ENCODE results near the gene NOD2.

Gene NOD2

DNA sequence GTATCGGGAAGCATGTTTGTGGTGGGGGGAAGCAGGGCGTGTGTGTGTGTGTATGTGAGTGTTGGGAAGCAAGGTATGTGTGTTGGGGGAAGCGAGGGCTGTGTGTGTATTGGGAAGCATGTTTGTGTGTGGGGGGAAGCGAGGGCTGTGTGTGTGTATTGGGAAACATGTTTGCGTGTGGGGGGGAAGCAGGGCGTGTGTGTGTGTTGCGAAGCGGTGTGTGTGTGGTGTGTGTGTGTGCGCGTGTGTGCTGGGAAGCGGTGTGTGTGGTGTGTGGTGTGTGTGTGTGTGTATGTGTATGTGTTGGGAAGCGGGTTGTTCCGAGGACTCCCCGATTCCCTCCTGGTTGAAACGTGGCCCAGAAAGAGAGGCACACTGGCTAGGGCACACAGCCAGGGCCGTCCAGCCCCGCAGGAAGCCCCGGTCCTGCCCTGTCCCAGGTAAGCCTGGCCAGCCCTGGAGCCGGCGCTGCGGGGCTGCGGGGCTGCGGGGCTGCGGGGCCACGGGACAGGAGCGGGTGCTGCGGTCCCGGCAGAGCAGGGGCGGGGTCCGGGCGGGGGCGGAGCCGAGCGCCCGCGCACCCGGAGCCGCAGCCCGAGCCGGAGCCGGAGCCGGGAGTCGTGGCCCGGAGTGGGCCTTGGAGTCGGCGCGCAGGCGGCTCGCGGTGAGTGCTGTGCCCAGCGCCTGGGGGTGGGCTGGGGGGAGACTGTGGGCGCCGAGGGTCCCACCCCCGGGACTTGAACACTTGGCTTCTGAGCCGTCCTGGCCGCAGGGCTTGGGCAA lies at the start of gene NOD2:
Gene NOD2, plus strand, starts transcription at position 608 of the 783 bp plus-strand sequence. CDS start 5,890 bp downstream, outside the sequence.
- no peak for DNase-seq

DNA sequence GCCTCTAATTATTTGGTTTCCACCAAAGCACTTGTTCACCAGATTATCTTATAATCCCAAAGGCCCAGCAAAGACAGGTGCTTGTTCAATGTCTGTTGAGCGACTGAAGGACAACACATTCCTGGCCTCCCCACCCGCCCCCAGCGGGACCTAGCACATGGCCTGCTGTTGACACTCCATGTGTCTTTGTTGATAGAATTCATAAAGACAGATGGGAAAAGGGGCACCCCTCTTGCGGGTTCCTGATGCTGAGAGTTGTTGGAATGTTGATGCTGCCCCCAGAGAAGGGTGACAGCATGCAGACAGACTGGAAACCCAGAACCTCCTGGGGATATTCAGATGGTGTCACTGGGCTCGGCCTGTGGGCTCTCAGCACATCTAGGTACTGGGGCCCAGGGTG lies 49.2 kb upstream of the NOD2 start:
- DNase-seq = no peak

DNA sequence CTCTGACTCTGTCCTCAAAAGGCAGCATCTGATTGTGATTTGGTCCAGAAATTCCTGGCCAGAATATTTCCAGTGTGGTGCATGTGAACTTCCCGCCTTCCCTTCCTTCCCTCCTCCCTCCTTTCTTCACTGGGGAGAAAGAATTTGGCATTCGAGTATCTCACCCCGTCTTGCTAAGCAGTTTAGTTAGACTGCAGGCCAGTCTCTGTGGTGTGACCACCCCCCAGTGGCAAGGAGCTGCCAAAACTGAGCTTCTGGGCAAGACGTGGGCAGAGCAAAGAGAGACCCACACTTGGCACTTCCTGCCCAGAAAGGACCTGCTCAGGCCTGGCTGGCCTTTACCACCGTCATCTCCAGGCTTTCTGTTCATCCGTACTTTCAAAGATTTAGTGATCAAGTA lies 48.7 kb upstream of the NOD2 start:
- peak; percentile 47 for DNase-seq

DNA sequence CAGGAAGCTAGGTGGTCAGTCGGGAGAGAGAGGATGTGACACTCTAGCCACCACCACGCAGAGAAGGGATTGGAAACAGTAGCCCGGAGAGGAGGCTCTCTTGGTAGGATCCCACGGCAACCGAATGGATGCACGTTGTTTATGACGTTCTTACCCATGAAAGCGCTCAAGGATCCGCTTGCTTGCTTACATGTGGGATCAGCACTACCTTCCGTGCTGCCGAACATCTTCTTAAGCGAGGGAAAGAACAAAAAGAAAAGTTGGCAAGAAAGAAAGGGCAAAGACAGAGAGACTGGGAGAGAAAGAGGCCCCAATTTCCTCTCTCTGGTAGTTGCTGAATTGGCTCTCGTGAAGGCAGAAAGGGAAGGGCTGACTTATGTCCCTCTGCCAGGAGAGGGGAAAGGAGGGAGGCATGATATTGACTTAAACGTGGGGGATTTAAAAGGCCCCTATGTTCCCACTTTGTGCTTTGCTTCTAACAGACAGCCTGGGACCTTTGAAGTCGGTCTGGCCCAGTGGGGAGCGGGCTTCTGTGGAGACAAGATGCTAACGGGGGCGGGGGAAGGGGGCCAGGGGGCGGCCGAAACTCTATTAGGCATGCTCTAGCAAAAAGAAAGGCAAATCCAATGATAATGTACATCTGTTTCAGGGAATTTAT lies 47.7 kb upstream of the NOD2 start:
- DNase-seq = no peak

DNA sequence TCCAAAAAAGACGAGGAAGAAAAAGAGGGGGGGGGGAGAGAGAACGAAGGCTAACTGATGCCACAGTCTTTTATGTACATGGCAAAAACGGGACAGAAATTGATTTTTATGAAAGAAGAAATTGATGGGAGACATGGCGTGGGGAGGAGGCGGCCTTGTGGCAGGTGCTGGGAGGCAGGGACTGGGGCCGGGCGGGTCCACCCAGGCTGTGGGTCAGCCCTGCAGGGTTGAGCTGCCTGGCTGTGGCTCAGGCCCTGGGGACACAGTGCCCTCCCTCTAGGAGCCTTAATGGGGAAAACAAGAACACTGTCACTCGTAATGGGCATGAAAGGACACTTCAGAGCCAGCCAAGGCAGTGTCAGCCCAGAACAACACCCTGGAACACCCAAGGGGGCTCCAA lies 47.1 kb upstream of the NOD2 start:
- DNase-seq = no peak

DNA sequence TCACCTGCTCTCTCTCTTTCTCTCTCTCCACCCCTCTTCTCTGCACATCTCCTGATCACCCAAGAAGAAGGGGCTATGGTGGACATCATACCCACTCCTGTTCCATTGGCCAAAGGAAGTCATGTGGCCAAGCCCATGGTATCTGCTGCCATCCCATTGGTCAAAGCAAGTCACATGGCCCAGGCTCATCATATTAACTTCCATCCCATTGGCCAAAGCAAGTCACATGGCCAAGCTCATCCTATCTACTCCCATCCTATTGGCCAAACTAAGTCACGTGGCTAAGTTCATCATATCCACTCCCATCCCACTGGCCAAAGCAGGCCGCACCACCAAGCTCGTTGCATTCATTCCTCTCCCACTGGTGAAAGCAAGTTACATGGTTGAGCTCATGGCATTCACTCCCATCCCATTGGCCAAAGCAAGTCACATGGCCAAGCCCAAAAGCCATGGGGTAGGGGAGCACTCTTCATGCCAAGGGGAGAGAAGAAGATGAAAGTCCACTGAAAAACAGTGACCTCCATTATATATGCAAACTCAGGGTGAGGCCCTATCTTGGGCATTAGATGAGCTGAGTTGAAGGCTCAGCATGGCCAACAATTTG lies 41.5 kb upstream of the NOD2 start:
- no peak for DNase-seq

DNA sequence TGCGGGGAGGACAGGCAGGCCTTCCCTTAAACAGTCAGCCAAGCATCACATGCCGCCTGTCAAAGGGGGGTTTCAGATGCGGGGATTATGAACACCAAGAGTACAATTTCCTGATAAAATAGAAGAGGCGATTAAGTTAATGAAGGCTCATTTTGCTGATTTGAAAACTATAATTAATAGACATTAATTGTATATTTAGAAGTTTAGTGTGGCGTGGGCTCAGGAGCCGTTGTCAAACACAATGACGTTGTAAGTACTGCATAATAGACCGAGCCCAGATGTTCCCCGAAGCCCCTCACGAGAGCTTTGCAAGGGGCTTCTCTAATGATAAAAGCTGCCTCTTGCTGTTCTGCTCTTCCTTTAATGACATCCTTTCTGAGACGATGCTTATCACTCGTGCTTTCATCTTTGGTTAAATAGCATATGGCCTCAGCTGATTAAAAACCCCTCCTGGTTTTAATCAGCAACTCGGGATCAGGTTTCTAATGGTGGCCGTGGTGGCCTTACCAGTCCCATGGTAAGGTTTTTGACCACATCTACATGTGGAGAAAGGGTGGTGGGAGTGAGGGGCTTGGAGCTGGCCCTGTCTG lies 40.5 kb upstream of the NOD2 start:
- no peak for DNase-seq

DNA sequence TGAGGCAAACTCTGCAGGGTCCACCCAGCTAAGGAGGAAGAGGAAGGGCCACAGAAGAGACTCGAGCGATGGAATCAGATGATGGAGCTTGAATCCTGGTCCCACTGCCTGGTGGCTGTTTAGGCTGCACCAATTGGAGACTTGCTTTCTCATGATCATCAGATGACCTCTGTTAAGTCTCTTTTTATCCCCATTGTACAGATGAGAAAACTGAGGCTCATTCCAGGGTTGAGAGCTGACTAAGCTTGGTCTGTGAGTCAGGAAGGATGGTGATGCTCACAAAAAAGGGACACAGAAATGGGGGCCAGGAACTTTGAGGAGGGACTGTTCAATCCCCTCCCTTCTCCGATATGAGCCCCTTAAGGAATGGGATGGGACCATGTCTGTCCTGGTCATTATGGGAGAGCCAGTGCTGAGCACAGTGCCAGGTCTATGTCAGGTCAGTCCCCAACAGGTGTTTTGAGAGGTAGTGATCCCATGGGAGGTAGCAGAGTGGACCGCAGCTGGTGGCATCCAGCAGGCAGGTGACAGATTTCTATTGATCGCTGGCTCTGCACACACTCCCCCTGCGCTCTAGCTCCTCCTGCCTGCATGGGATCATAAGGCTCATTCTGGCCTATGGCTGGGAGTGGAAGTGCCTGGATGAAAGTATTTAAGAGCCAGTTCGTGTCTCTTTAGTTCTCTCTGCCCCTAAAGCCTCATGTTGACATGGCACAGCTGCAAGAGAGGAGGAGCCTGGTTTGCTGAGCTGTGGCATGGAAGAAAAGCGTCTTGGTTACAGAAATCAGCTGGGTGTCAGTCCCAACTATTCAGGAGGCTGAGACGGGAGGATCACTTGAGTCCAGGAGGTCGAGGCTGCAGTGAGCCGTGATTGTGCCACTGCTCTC lies 39.5 kb upstream of the NOD2 start:
- DNase-seq = no peak

DNA sequence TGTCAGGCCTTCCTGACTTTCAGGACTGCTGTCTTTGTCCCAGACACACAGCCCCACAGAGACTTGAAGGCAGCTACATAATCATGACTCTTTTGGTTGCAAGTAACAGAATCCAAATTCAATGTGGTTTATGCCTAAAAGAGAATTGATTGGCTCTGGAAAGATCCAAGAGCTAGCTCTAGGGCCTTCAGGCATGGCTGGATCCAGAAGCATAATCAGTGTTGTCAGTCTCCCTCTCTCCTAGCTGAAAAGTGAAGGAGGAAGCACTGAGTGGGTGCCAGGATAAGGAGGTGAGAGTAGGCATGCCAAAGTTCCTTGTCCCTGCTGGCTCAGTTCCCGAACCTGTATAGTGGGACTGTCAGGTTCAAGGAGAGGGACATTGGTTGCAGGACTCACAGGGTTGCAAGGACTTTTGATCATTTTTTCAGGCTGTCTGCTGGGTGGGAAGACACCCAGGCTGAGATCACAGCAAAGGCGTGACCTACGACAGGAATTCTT lies 37.8 kb upstream of the NOD2 start:
- DNase-seq = no peak

DNA sequence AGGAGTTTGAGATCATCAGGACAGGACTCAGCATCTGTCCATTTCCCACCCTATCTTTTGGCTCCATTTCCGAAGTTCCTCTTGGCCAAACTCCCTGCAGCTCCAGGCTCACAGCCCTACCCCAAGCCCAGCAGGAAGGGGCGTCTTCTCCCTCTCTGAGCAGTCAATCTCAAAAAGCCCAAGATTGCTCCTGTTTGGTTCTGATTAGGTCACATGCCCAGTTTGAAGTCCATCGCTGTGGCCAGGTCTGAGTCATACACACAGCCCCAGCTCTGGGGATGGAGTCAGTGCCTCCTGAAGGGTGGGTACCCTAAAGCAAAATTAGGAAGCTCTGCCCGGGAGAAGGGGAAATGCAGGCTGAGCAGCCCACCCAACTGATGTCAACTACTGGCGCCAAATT lies 36.2 kb upstream of the NOD2 start:
- DNase-seq = no peak

DNA sequence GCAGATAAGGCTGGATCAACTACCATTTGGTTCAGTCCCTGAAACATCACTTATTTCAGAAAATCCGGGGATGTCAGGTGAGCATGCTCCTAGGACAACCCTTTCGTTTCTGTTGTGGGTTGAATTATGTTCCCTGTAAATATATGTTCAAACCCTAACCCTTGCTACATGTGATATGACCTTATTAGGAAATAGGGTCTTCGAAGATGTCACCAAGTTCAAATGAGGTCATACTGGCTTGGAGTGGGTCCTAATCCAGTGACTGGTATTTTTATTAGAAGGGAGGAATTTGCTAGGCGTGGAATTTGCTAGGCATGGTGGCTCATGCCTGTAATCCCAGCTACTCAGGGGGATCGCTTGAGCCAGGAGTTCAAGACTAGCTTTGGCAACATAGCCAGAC lies 33.6 kb upstream of the NOD2 start:
- DNase-seq = no peak

DNA sequence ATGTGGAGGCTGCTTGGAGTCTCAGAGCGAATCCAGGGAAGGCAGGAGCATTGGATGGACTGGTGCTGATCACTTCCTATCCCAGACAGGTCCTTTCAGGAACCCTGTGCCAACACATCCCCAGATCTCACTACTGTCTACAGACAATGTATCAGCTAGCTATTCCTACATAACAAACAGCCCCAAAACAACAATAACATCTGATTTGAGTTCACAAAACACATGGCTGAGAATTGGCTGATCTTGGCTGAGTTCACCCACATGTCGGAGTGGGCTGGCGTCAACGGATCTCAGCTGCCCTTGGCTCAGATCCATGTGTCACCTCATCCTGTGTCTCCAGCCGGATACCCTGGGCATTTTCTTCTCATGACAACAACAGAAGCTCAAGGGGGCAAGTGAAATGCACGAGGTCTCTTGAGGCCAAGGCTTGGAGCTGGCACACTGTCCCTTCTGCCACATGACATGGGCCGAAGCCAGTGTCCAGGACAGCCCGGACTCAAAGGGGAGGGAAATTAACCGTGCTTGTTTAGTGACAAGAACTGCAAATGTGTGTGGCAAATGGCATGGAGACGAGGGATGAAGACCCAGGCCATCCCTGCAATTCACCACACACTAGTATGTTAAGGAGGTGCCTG lies 31.0 kb upstream of the NOD2 start:
- DNase-seq = no peak

DNA sequence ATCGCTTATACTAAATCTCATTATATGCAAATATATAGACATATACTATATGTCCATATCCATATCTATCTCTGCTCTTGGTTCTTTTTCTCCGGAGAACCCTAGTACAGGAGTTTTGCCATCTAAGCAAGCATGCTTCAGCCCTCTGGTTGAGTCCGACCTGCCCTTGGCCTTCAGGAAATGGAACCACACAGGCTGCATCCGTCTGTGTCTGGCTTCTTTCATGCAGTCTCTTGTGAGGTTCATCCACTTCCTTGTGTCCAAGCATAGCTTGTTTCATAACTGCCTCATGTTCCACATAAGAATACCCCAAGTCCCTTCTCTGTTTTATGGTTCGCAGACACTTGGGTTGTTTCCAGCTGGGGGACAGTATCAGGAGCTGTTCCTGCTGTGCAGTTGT lies 29.1 kb upstream of the NOD2 start:
- DNase-seq = no peak

DNA sequence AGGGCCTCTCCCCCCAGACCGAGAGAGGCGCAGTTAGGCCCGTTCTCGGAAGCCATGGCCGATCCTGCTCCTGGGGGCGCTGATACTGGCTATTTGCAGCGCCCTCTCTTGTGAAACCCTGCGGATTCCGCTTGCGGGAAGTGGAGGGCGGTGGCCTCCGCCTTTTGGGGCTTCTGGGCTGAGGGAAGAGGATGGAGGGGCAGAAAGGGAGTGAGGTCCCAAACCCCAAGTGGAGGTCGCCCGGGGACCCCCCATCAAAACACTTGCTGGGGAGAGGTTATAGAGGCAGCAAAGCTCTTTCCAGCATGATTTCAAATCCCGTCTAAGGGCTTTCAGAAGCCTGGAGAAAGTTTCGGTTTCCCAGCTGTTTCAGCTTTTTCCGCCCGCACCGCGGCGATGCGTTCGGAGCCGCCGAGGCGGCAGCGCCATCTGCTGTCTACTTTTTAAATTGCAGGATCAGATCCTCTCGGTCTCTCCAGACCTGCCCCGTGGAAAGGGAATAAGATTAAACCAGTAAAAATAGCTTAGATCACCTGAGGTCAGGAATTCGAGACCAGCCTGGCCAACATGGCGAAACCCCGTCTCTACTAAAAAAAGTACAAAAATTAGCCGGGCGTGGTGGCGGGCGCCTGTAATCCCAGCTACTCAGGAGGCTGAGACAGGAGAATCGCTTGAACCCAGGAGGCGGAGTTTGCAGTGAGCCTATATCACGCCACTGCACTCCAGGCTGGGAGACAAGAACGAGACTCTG lies 28.1 kb upstream of the NOD2 start:
- DNase-seq = peak; percentile 94

DNA sequence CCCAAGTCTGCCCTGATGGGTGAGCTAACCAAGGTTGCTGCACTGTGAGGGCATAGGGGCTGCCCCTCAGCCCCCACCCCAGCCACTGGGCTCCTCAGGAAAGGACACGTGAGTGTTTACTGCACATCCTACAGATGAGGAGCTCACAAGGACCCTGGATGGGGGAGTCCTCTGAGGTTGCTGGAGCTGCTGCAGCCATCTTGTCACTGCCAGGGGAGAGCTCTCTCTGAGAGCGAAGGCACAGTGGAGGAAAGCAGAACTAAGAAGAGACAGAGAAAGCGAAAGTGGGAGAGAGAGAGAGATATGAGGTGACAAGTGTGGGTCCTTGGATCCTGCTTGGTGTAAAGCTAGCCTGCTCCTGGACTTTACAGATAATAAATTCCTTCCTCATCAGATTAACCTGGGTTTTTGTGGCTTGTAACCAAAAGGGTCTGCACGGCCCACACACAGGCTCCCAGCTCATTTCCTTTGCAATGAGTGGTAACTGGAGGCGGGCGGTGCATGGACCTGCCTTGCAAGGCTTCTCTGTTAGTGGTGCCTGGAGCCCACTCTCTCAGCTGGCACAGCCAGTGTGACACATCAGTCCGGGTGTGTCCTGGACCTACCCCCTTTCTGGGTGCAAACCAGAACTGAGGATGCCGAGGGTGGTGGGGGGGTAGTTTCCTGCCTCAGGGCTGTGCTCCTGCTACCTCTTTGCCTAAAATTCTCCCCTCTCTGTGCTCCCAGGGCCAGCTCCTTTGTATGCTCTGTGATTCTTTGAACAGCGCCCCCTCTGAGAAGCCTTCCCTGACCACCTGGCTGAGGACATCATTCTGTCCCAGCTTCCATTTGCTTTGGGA lies 26.5 kb upstream of the NOD2 start:
- peak; percentile 76 for DNase-seq

DNA sequence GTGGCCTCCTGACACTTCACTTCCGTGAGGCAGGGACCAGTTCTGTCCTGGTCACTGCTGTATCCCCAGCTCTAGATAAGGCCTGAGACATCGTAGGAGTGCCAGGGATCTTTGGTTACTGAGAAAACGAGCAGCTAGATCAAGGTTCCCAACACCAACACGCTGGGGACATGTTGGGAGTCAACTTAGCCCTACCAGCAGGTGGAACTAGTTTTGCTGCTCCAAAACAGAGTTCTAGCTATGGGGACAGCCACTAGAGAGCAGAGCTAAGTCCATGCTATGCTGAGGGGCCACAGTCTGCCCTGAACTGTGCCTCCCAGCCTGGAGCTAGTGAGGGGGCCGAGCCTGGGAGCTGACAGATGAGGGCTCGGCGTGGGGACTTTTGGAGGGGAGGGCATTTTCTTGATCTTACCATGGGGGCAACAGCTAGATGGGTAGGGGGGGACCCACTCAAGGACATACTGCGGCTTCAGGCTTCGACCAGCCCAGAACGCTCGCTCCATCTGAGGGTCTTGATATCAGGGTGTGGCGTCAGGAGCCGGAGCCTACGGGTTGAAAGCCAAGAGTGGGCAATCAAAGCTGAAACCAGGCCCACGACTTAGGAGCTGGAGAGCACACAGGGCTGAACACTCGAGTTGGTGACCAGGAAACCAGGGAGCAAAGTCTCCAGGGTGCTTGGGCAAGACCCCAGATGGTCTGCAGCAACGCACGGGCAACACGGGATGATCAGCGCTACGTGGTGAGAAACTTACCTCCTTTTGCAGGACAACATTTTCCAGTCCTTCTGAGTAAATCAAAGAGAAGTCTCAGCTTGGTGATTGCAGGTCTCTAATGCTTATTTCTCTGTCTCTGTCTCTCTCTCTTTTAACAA lies 25.7 kb upstream of the NOD2 start:
- no peak for DNase-seq

DNA sequence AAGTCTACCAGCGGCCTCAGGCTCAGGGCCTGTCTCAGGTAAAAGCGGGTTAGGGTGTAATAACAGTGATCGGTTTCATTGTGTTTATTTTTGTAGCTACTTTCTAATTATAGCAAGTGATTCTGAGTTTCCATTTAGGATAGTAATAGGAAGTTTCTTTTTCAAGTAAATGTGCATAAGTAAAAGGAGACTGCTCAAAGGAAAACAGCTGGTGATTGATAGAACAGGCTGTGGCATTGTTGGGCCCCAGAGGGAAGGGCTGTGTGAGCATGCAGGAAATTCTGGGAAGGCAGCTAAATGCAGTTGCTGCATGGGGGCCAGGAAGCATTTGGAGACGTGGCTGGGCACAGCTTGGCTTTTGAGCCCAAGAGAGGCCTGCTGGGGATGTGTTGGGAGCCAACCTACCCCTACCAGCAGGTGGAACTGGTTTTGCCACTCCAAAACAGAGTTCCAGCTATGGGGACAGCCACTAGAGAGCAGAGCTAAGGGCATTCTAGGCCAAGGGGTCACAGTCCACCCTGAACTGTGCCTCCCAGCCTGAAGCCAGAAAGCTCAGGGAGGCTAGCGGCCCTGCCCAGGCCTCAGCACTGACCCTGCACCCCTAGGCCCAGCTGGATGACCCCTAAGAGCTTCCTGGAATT lies 24.9 kb upstream of the NOD2 start:
- DNase-seq = no peak

DNA sequence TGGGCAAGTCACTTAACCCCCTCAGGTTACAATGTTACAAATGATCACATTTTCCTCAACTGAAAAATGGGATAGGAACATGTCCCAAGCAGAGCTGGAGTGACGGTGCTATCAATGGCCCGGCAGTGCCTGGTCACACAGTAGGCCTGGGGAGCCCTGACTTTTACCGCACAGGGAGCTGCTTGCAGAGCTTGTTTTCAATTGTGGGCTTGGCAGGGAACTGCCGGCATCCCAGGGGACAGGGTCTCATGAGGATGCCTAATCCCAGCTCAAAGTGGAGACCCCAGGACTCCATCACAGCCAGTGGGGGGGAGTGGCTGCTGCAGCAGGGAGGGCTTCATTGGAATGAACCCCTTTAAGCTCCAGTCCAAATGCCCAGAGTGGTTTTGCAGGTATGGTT lies 23.7 kb upstream of the NOD2 start:
- no peak for DNase-seq

DNA sequence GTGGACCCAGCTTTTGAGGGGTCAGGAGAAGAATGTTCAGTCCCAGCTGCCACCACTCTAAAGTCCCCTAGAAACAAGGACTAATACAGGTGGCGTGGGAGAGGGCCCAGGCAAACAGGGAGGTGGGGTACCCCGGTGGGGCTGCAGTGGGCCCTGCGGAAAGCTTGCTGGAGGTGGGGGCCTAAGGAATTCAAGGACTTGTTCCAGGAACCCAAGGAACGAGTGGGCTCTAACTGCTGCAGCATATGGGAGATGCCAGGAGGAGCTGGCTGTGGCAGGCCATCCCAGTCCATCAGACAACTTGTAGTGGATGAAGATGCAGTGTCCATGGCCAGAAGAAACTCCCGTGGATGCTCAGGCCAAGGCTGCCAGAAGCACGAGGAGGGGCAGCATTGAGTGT lies 22.9 kb upstream of the NOD2 start:
- no peak for DNase-seq
